ENCODE data around the gene XPNPEP2. TPM values are rescaled to one million over a fixed set of nuclear protein-coding genes. Genes with fewer than 3 reads are reported as not detected.

Gene XPNPEP2
- total RNA-seq, 6 experiments from 2014 or later = 2.9 to 30.7 (median 16.5) TPM

GRCh38 chrX:129721414-129721813 is 17.4 kb upstream of the XPNPEP2 start:
- no peak for ATAC-seq
- Histone ChIP-seq H3K27ac (no peak overlapping the region), H3K4me1 (no peaks in the 10 kb centered on the region), H3K27me3 (no peaks in the 10 kb centered on the region), H3K4me3 (no peak overlapping the region), H3K36me3 (no peaks in the 10 kb centered on the region), H3K9me3 (no peaks in the 10 kb centered on the region)
- intact Hi-C loops (cut with DNase I) = loop anchor here (5.0 to 10.0 kb wide), 2 partner anchors 84 to 87 kb away; no protein-coding TSS in a partner anchor
- TF ChIP-seq POLR2A (IDR thresholded peaks at IDR 0.05) = no peak
- no peak for TF ChIP-seq CTCF (IDR thresholded peaks at IDR 0.05)
- DNase-seq = no peak
- WGBS (ENCODE audit: insufficient coverage, low coverage, low lambda C conversion rate, missing lambda C conversion rate) = 58% methylated on average over 2 of the region's 2 CpGs

GRCh38 chrX:129721870-129722269 is 16.9 kb upstream of the XPNPEP2 start:
- H3K4me1 ChIP-seq = no peaks in the 10 kb centered on the region
- WGBS (ENCODE audit: insufficient coverage, low coverage, low lambda C conversion rate, missing lambda C conversion rate) = 27% methylated on average over 4 of the region's 4 CpGs
- intact Hi-C loops (cut with DNase I) = loop anchor here (5.0 to 10.0 kb wide), 2 partner anchors 85 to 87 kb away; no protein-coding TSS in a partner anchor

GRCh38 chrX:129723511-129723910 is 15.3 kb upstream of the XPNPEP2 start:
- no peaks in the 10 kb centered on the region for H3K36me3 ChIP-seq
- no peaks in the 10 kb centered on the region for H3K27me3 ChIP-seq
- no peaks in the 10 kb centered on the region for H3K9me3 ChIP-seq
- intact Hi-C loops (cut with DNase I) = loop anchor here (5.0 to 10.0 kb wide), 2 partner anchors 86 to 89 kb away; no protein-coding TSS in a partner anchor
- H3K4me3 ChIP-seq = no peak overlapping the region
- no peak overlapping the region for H3K27ac ChIP-seq
- no peaks in the 10 kb centered on the region for H3K4me1 ChIP-seq
- WGBS (ENCODE audit: insufficient coverage, low coverage, low lambda C conversion rate, missing lambda C conversion rate) = 44% methylated on average over 4 of the region's 4 CpGs
- ATAC-seq (no peak), DNase-seq (no peak)
- TF ChIP-seq POLR2A (IDR thresholded peaks at IDR 0.05) = no peak
- TF ChIP-seq CTCF (IDR thresholded peaks at IDR 0.05) = no peak

More at GRCh38 chrX:129721870-129722269, 16.9 kb upstream of the XPNPEP2 start:
- ATAC-seq (no peak), DNase-seq (no peak)
- Histone ChIP-seq H3K27ac (no peak overlapping the region), H3K9me3 (no peaks in the 10 kb centered on the region), H3K36me3 (no peaks in the 10 kb centered on the region), H3K4me3 (no peak overlapping the region), H3K27me3 (no peaks in the 10 kb centered on the region)
- no peak for TF ChIP-seq CTCF (IDR thresholded peaks at IDR 0.05)
- no peak for TF ChIP-seq POLR2A (IDR thresholded peaks at IDR 0.05)

- TF ChIP-seq POLR2A (IDR thresholded peaks at IDR 0.05) (no peak), CTCF (IDR thresholded peaks at IDR 0.05) (no peak)
- Histone ChIP-seq H3K4me3 (no peak overlapping the region), H3K4me1 (no peaks in the 10 kb centered on the region), H3K27ac (no peak overlapping the region), H3K9me3 (no peaks in the 10 kb centered on the region), H3K36me3 (no peaks in the 10 kb centered on the region), H3K27me3 (no peaks in the 10 kb centered on the region)
- intact Hi-C loops (cut with DNase I) = loop anchor here (5.0 to 10.0 kb wide), 2 partner anchors 87 to 90 kb away; no protein-coding TSS in a partner anchor
- WGBS (ENCODE audit: insufficient coverage, low coverage, low lambda C conversion rate, missing lambda C conversion rate) = 48% methylated on average over 4 of the region's 4 CpGs
- ATAC-seq (no peak), DNase-seq (no peak)
Measured at GRCh38 chrX:129724754-129725153, 14.0 kb upstream of the XPNPEP2 start.
